Loucy (cell line): Measurements from ENCODE around the gene ELAVL2.

Experiments used
- H2AFZ ChIP-seq: fragments of 200-600 bp; sonication (generic); 2 replicates; pipeline ENCODE4 v1.6.0; 2016; ENCODE audit warnings: antibody characterized with exemption, mild to moderate bottlenecking, low read length, moderate library complexity
- H3F3A ChIP-seq: fragments of 200-600 bp; 2 replicates; pipeline ENCODE4 v1.6.0; 2016; ENCODE audit warnings: antibody characterized with exemption, low read depth, mild to moderate bottlenecking
- H3K27me3 ChIP-seq: fragments of 200-600 bp; sonication (generic); 2 replicates; pipeline ENCODE4 v1.6.1; 2014; ENCODE audit warnings: low read length, mild to moderate bottlenecking; ENCODE audit not compliant: insufficient read depth, poor library complexity, severe bottlenecking
- H3K36me3 ChIP-seq: fragments of 200-600 bp; sonication (generic); 2 replicates; pipeline ENCODE4 v1.6.1; 2016; ENCODE audit warnings: low read length; ENCODE audit not compliant: insufficient read depth
- H3K4me1 ChIP-seq: fragments of 200-600 bp; sonication (generic); 2 replicates; pipeline ENCODE4 v1.5.1; 2014; ENCODE audit warnings: low read length, mild to moderate bottlenecking; ENCODE audit not compliant: insufficient read depth, poor library complexity, severe bottlenecking
- H3K4me2 ChIP-seq: fragments of 200-600 bp; sonication (generic); 2 replicates; pipeline ENCODE4 v1.6.0; 2014; ENCODE audit warnings: antibody characterized with exemption, low read length, low read depth, mild to moderate bottlenecking; ENCODE audit not compliant: poor library complexity, severe bottlenecking
- H3K4me3 ChIP-seq: fragments of 200-600 bp; sonication (generic); 2 replicates; pipeline ENCODE4 v1.5.1; 2014; ENCODE audit warnings: low read length, mild to moderate bottlenecking, mixed read lengths; ENCODE audit not compliant: poor library complexity, severe bottlenecking
- H3K79me2 ChIP-seq: fragments of 200-600 bp; sonication (generic); 2 replicates; pipeline ENCODE4 v1.6.1; 2014; ENCODE audit warnings: low read length; ENCODE audit not compliant: insufficient read depth
- H3K9ac ChIP-seq: fragments of 200-600 bp; sonication (generic); 2 replicates; pipeline ENCODE4 v1.6.0; 2014; ENCODE audit warnings: mild to moderate bottlenecking, low read depth, low read length, moderate library complexity; ENCODE audit not compliant: poor library complexity, severe bottlenecking
- H3K9me2 ChIP-seq: fragments of 200-600 bp; sonication (generic); replicated peaks from 2 replicates; pipeline ENCODE4 v1.6.1; 2016; ENCODE audit warnings: low read depth, low read length, mixed read lengths
- H3K9me3 ChIP-seq: fragments of 200-600 bp; sonication (generic); 2 replicates; pipeline ENCODE4 v1.6.1; 2014; ENCODE audit warnings: mild to moderate bottlenecking, antibody characterized with exemption, low read length, low read depth; ENCODE audit not compliant: insufficient read depth
- H4K20me1 ChIP-seq: fragments of 200-600 bp; sonication (generic); 2 replicates; pipeline ENCODE4 v1.6.0; 2014; ENCODE audit warnings: antibody characterized with exemption, low read length, mild to moderate bottlenecking; ENCODE audit not compliant: insufficient read depth, poor library complexity, severe bottlenecking
- EZH2phosphoT487 ChIP-seq: fragments of 200-600 bp; IDR thresholded peaks from 2 replicates; pipeline ENCODE4 v1.6.1; 2018; ENCODE audit warnings: antibody characterized with exemption, mild to moderate bottlenecking, moderate library complexity, borderline replicate concordance
- TF ChIP-seq, protein P1 (sequence below): fragments of 200-600 bp; sonication (generic); conservative IDR thresholded peaks from 2 replicates; pipeline ENCODE4 v1.5.1; 2014; ENCODE audit warnings: mild to moderate bottlenecking, antibody characterized with exemption, low read length

The ELAVL2 gene

DNA sequence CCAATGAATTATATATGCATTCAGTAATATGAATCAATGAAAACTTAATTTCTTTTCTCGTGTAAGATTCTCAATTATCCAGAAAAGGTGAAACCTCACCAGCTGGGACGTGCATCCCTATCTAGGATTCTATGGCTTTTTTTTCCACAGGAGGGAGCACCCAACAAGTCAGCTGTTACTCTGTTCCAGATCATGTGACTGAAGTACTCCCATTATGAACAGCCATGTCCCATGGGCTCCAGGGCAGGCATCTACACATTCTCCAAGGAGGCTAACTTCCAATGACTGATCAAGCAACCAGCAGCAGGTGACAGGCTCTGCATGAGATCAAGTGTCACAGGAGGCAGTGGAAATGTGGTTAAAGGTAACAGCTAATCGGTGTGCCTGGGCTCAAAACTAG is 118.8 kb downstream of the ELAVL2 start:
- Histone ChIP-seq H3K4me1 (no peaks in the 10 kb centered on the region), H3K9me2 (no peaks in the 10 kb centered on the region), H3K9ac (no peak overlapping the region), H3K4me2 (no peak overlapping the region), H3F3A (no peaks in the 10 kb centered on the region), H3K27me3 (no peaks in the 10 kb centered on the region), H3K36me3 (no peaks in the 10 kb centered on the region), H4K20me1 (no peaks in the 10 kb centered on the region), H3K9me3 (no peaks in the 10 kb centered on the region), H3K79me2 (no peaks in the 10 kb centered on the region), H3K4me3 (no peak overlapping the region), H2AFZ (no peak overlapping the region)
- TF ChIP-seq, protein P1, sequence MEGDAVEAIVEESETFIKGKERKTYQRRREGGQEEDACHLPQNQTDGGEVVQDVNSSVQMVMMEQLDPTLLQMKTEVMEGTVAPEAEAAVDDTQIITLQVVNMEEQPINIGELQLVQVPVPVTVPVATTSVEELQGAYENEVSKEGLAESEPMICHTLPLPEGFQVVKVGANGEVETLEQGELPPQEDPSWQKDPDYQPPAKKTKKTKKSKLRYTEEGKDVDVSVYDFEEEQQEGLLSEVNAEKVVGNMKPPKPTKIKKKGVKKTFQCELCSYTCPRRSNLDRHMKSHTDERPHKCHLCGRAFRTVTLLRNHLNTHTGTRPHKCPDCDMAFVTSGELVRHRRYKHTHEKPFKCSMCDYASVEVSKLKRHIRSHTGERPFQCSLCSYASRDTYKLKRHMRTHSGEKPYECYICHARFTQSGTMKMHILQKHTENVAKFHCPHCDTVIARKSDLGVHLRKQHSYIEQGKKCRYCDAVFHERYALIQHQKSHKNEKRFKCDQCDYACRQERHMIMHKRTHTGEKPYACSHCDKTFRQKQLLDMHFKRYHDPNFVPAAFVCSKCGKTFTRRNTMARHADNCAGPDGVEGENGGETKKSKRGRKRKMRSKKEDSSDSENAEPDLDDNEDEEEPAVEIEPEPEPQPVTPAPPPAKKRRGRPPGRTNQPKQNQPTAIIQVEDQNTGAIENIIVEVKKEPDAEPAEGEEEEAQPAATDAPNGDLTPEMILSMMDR: no peak
- TF ChIP-seq EZH2phosphoT487: no peak

DNA sequence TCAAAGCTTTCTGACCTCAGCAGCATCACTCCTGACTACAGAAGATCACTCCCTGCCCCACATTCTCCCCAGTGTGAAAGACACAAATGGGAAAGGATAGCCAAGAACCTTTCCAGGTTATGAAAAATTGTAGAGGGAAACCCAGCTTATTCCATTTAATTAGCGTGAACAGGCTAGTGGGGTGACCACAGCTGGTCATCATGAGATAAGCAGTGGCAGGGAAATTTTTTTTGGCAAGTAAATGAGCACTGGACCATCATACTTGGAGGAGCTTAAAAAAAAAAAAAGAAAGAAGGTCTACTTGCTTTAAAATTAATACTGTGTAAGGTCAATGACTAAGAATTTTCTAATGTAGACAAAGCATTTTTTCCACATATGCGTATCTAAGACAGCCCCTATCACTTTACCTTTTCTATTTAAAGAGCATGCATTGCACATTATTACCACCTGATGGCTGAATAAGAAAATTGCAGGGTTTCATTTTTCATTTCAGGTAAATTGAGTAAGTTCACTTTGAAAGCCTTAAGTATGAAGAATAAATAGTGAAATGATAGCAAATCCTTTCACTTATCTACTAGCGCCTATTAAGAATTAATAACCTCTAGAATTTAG is 123.6 kb downstream of the ELAVL2 start:
- H3K36me3 ChIP-seq: no peaks in the 10 kb centered on the region
- H3K9me2 ChIP-seq: no peaks in the 10 kb centered on the region
- no peaks in the 10 kb centered on the region for H4K20me1 ChIP-seq
- no peaks in the 10 kb centered on the region for H3K9me3 ChIP-seq
- H3K27me3 ChIP-seq: no peaks in the 10 kb centered on the region
- no peak overlapping the region for H3K9ac ChIP-seq
- no peak overlapping the region for H3K4me2 ChIP-seq
- no peak overlapping the region for H2AFZ ChIP-seq
- H3K4me3 ChIP-seq: no peak overlapping the region
- no peaks in the 10 kb centered on the region for H3F3A ChIP-seq
- no peaks in the 10 kb centered on the region for H3K79me2 ChIP-seq
- H3K4me1 ChIP-seq: no peaks in the 10 kb centered on the region
- TF ChIP-seq, protein P1: no peak; the same call in 1 of the 2 replicates
- TF ChIP-seq EZH2phosphoT487: no peak

DNA sequence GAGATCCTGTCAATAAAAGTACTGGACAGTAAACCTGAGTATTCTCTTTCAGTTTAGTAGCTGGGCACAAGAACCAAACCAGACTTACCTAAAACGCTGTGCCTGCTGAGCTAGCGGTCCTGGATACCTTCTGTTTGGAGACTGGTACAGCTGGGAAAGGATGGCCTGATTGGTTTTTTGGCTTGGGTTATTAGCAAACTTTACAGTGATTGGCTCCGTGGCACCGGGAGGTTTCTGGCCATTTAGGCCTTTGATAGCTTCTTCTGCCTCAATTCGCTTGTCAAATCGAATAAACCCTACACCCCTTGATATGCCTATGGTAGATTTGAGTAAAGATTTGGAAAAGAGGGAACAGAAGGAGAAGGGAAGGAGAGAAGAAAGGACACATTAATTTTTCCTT is 124.7 kb downstream of the ELAVL2 start:
- no peaks in the 10 kb centered on the region for H3K79me2 ChIP-seq
- H2AFZ ChIP-seq: no peak overlapping the region
- no peak overlapping the region for H3K4me2 ChIP-seq
- no peaks in the 10 kb centered on the region for H3K27me3 ChIP-seq
- no peak for TF ChIP-seq EZH2phosphoT487
- TF ChIP-seq, protein P1: no peak
- no peaks in the 10 kb centered on the region for H3K9me3 ChIP-seq
- no peak overlapping the region for H3K9ac ChIP-seq
- H3K36me3 ChIP-seq: no peaks in the 10 kb centered on the region
- H3K4me1 ChIP-seq: no peaks in the 10 kb centered on the region
- no peaks in the 10 kb centered on the region for H4K20me1 ChIP-seq
- no peaks in the 10 kb centered on the region for H3K9me2 ChIP-seq
- H3F3A ChIP-seq: no peaks in the 10 kb centered on the region
- H3K4me3 ChIP-seq: no peak overlapping the region
